Right atrium auricular region (tissue), 2 donors: ENCODE measurements around the gene TAS2R41. TPM values are rescaled to one million over a fixed set of nuclear protein-coding genes. Genes with fewer than 3 reads are reported as not detected.
A peak's percentile ranks its signal among the peaks of the same experiment; 100 is the strongest.

Source experiments
- DNase-seq: peaks from one replicate; pipeline ENCODE4 v3.0.0-alpha.2; 2019; ENCODE audit warnings: low spot score
- H3K27ac ChIP-seq, 2 donors: fragments of 200-600 bp; sonication (generic); 1 replicate in 1 of 2; 2 replicates in 1 of 2; pipeline ENCODE4 v1.5.1; 2016 to 2019
- H3K27me3 ChIP-seq, 2 donors: fragments of 200-600 bp; sonication (generic); one replicate each; pipeline versions ENCODE4 v1.5.1 to v1.6.0; 2017 to 2019
- H3K36me3 ChIP-seq: fragments of 200-600 bp; sonication (generic); one replicate; pipeline ENCODE4 v1.5.1; 2016
- H3K4me1 ChIP-seq, 2 donors: fragments of 200-600 bp; sonication (generic); one replicate each; pipeline versions ENCODE4 v1.5.1 to v1.6.0; 2017 to 2019
- H3K4me3 ChIP-seq, 2 donors: fragments of 200-600 bp; sonication (generic); 1 replicate in 1 of 2; 2 replicates in 1 of 2; pipeline ENCODE4 v1.5.1; 2017 to 2019; ENCODE audit warnings: mild to moderate bottlenecking in 1 of 2, moderate library complexity in 1 of 2
- H3K9me3 ChIP-seq, 2 donors: fragments of 200-600 bp; sonication (generic); one replicate each; pipeline ENCODE4 v1.5.1; 2019
- total RNA-seq, 2 donors: library from RNA; depleted of rRNA; stranded (reverse); fragments of >200 nt; gene quantifications; one replicate each; pipeline ENCODE4 v1.1.0, GENCODE V29; 2016
- TF ChIP-seq, protein P1 (sequence below), 2 donors: fragments of 200-600 bp; sonication (generic); IDR thresholded peaks; one replicate each; pipeline ENCODE4 v1.5.1; 2019; ENCODE audit warnings: antibody characterized with exemption in 2 of 2

TAS2R41 gene
- total RNA-seq, 2 donors from 2014 or later, result not detected

- H3K4me1 ChIP-seq, result peaks cover 0 to 8% of the 10 kb centered on the region in 2 donors
- no peak overlapping the region for H3K27ac ChIP-seq
- no peak for DNase-seq
- TF ChIP-seq, protein P1, sequence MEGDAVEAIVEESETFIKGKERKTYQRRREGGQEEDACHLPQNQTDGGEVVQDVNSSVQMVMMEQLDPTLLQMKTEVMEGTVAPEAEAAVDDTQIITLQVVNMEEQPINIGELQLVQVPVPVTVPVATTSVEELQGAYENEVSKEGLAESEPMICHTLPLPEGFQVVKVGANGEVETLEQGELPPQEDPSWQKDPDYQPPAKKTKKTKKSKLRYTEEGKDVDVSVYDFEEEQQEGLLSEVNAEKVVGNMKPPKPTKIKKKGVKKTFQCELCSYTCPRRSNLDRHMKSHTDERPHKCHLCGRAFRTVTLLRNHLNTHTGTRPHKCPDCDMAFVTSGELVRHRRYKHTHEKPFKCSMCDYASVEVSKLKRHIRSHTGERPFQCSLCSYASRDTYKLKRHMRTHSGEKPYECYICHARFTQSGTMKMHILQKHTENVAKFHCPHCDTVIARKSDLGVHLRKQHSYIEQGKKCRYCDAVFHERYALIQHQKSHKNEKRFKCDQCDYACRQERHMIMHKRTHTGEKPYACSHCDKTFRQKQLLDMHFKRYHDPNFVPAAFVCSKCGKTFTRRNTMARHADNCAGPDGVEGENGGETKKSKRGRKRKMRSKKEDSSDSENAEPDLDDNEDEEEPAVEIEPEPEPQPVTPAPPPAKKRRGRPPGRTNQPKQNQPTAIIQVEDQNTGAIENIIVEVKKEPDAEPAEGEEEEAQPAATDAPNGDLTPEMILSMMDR (IDR thresholded peaks at IDR 0.05), result no peak
- H3K36me3 ChIP-seq, result no peaks in the 10 kb centered on the region
- H3K9me3 ChIP-seq, result no peaks in the 10 kb centered on the region
- H3K27me3 ChIP-seq, result no peaks in the 10 kb centered on the region
- H3K4me3 ChIP-seq, result no peak overlapping the region
These were observed 16.9 kb downstream of the TAS2R41 start for GRCh38 chr7:143494622-143495021.

DNA sequence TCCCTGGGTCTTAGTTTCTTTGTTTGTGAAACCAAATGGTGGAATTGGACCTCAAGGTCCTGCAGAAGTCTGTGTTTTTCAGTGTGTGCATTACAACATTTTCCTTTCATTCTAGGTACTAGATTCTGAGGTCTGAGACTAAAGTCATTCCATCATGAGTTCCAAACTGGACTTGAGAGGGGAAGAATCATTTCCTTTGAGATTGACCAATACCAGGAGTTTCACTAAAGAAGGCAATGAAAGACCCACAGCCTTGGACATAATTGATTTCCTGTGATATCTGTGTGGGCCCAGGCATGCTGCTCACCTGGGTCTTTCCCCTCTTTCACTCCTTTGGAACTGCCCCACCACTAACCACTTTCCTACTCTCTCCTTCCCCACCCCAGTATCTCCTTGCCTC, 18.2 kb downstream of the TAS2R41 start:
- no peak for DNase-seq
- TF ChIP-seq, protein P1 (IDR thresholded peaks at IDR 0.05), result no peak

DNA sequence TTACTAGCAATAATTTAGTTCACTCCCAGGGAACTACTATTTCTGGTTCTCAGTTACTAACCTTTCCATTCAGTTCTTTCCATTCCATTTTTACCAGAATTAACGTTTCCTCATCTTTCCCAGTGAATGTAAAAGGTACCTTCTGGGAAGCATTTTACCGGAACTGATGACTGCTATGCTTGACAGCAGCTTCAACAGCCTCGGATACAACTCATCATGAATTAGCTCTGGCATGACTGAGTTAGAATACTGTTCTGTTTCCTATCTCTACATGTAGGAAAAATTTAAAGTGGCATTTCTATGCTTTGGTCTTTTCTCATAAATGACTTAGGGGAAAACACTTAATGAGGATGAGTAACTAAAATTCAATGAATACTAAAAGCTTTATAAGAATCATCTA, 18.6 kb downstream of the TAS2R41 start:
- Histone ChIP-seq H3K4me1 (peaks cover 0 to 17% of the 10 kb centered on the region in 2 donors), H3K4me3 (no peak overlapping the region)

More for the DNA sequence above, 18.2 kb downstream of the TAS2R41 start:
- peaks cover 0 to 17% of the 10 kb centered on the region in 2 donors for H3K4me1 ChIP-seq
- no peaks in the 10 kb centered on the region for H3K27me3 ChIP-seq
- no peaks in the 10 kb centered on the region for H3K9me3 ChIP-seq
- no peaks in the 10 kb centered on the region for H3K36me3 ChIP-seq
- H3K4me3 ChIP-seq, result no peak overlapping the region
- H3K27ac ChIP-seq, result no peak overlapping the region

DNA sequence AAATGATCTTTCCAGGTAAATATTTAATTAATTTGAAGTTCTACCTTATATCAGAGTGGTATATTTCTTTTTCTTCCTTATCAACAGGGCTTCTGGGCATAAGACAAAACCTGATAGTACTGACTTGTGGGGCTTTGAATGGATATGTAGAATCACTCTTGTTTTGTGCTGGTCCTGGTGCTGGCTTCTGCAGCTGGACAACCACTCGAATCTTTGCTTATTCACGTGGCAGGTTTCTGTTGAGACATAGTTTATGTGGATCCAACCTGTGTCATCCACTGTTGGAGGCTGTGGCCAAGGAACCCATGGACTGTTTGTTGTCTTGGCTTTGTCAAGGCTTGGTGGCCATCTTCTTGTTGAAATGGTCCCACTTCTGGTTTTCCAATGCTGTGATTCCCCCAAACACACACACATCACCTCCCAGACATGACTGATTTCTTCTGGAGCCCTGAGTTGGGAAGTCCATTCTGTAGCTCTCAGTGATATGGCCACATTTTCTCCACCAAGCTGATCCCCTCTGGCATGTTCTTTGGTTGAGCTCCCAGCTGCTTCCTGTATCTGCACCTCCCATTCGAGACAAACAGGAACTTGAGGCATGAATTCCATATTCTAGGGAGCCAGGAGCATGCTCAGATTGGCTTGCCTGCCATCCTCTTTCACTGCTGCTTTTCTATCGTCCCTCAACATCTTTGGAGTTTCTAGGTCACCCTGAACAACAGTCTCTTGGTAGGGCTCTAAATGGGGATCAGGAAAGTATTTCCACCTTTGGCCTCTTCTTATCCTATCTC, 19.5 kb downstream of the TAS2R41 start:
- no peaks in the 10 kb centered on the region for H3K36me3 ChIP-seq
- no peak overlapping the region for H3K27ac ChIP-seq
- no peak overlapping the region for H3K4me3 ChIP-seq
- H3K4me1 ChIP-seq, result peaks cover 0 to 17% of the 10 kb centered on the region in 2 donors
- DNase-seq, result no peak
- TF ChIP-seq, protein P1 (IDR thresholded peaks at IDR 0.05), result no peak
- no peaks in the 10 kb centered on the region for H3K9me3 ChIP-seq
- H3K27me3 ChIP-seq, result no peaks in the 10 kb centered on the region

More for the DNA sequence above, 18.6 kb downstream of the TAS2R41 start:
- TF ChIP-seq, protein P1 (IDR thresholded peaks at IDR 0.05), result no peak
- DNase-seq, result no peak
- H3K27me3 ChIP-seq, result no peaks in the 10 kb centered on the region
- H3K27ac ChIP-seq, result no peak overlapping the region
- H3K36me3 ChIP-seq, result no peaks in the 10 kb centered on the region
- H3K9me3 ChIP-seq, result no peaks in the 10 kb centered on the region

DNA sequence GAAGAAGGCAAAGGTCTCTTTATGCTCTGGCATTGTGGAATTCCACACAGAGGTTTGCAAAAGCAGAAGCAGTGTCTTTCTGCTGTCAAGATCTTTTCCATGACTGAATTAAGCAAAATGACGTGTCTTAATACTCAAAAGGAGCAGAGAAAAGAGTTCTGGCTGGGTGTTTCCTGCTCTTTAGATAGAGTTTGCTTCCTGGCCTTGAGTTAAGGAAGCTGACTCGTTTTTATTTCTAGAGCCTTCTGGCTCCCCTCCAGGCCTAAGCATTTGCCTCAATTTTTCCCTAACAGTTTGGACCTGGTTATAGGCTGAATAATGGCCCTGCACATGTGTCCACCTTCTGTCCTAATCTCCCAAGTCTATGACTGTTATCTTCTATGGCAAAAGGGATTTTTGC, 21.6 kb downstream of the TAS2R41 start:
- Histone ChIP-seq H3K4me1 (peaks cover 0 to 17% of the 10 kb centered on the region in 2 donors), H3K27me3 (no peaks in the 10 kb centered on the region), H3K4me3 (no peak overlapping the region), H3K27ac (peak overlapping the region; percentile 74 to 77), H3K9me3 (no peaks in the 10 kb centered on the region), H3K36me3 (no peaks in the 10 kb centered on the region)
- DNase-seq, result no peak
- TF ChIP-seq, protein P1 (IDR thresholded peaks at IDR 0.05), result no peak
